DND-41 (cell line): ENCODE data around the gene ATP5MG.

Experiments
- ATAC-seq: fragments of 200-7000 bp; cut with Tn5 transposase; 3 replicates; pipeline ENCODE4 v1.9.1; 2021; ENCODE audit warnings: low read depth; ENCODE audit not compliant: insufficient read depth
- DNase-seq: peaks from one replicate; pipeline ENCODE4 v3.0.0-alpha.2; 2020
- H2AFZ ChIP-seq: 2 replicates; pipeline ENCODE4 v1.6.0; 2012; ENCODE audit warnings: low read depth, low read length
- H3K27ac ChIP-seq: 2 replicates; pipeline ENCODE4 v1.5.1; 2012; ENCODE audit warnings: low read length, inconsistent platforms
- H3K27me3 ChIP-seq: fragments of 200-600 bp; sonication (generic); 2 replicates; pipeline ENCODE4 v1.6.0; 2012; ENCODE audit warnings: low read length, mild to moderate bottlenecking, inconsistent platforms; ENCODE audit not compliant: insufficient read depth, poor library complexity
- H3K36me3 ChIP-seq: 2 replicates; pipeline ENCODE4 v1.5.1; 2012; ENCODE audit warnings: low read length, inconsistent platforms; ENCODE audit not compliant: insufficient read depth
- H3K4me1 ChIP-seq: 2 replicates; pipeline ENCODE4 v1.5.1; 2012; ENCODE audit warnings: mild to moderate bottlenecking, low read length; ENCODE audit not compliant: insufficient read depth
- H3K4me2 ChIP-seq: 2 replicates; pipeline ENCODE4 v1.6.0; 2012; ENCODE audit warnings: mild to moderate bottlenecking, moderate library complexity, low read length, inconsistent platforms; ENCODE audit not compliant: insufficient read depth
- H3K4me3 ChIP-seq, 2 experiments: fragments of 200-600 bp in 1 of 2; shearing (Covaris generic) in 1 of 2; 2 replicates each; pipeline ENCODE4 v1.5.1; 2012 to 2016; ENCODE audit warnings: inconsistent platforms in 2 of 2, low read length in 2 of 2, mild to moderate bottlenecking in 2 of 2, low read depth in 1 of 2, moderate library complexity in 1 of 2
- H3K79me2 ChIP-seq: 2 replicates; pipeline ENCODE4 v1.6.0; 2012; ENCODE audit warnings: low read length, inconsistent platforms; ENCODE audit not compliant: insufficient read depth
- H3K9ac ChIP-seq: 2 replicates; pipeline ENCODE4 v1.6.0; 2012; ENCODE audit warnings: low read depth, mild to moderate bottlenecking, inconsistent platforms, low read length, moderate library complexity
- H3K9me3 ChIP-seq: 2 replicates; pipeline ENCODE4 v1.5.1; 2012; ENCODE audit warnings: low read length, moderate library complexity, mild to moderate bottlenecking, inconsistent platforms; ENCODE audit not compliant: insufficient read depth, severe bottlenecking
- H4K20me1 ChIP-seq: 2 replicates; pipeline ENCODE4 v1.6.0; 2012; ENCODE audit warnings: low read length; ENCODE audit not compliant: insufficient read depth
- CTCF ChIP-seq: IDR thresholded peaks from 2 replicates; pipeline ENCODE4 v1.5.1; 2012; ENCODE audit warnings: borderline replicate concordance, low read length, moderate library complexity, mild to moderate bottlenecking; ENCODE audit not compliant: poor library complexity, severe bottlenecking; ENCODE audit errors: extremely low read depth
- EZH2 ChIP-seq: IDR thresholded peaks from 3 replicates; pipeline ENCODE4 v1.6.1; 2012; ENCODE audit warnings: borderline replicate concordance, low read depth, mild to moderate bottlenecking, moderate library complexity, low read length, inconsistent platforms; ENCODE audit not compliant: severe bottlenecking

Gene ATP5MG

DNA sequence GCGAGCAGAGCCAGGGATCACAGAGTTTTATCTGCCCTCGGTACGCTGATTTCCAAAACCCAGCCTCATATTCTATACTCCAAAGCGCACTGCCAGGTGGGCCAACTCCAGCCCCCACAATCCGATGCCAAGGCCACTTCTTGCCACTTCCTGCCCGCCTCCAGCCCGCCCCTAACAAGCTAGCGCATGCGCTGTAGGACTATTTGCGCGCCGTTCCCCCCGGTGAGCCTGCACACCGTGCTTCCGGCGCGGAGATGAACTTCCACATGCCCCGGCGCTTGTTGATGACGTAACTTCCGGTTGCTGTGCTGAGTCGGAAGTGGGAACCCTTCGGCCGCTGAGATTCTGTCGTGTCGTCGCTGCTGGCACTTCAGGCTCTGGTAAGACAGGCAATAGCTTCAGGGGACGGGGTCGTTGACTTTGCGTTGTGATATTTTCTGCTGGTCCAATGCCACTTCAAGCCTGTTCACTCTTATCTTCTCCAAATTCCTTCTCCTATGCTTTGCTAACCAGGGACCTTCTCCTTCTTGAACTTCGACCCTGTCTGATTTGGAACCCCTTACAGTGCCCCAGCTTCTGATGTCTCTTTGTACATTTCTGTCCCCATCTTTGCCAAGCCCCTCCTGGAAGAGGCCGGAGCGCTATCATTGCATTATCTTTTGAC, 42.0 kb upstream of the ATP5MG start, which contains the start of gene UBE4A:
Gene UBE4A (plus strand): TSS at position 306 of the 664 bp plus-strand sequence. CDS start 5,481 bp downstream, outside the sequence.
- DNase-seq (peak; percentile 98), ATAC-seq (peak; percentile 89)
- no peaks in the 10 kb centered on the region for H3K9me3 ChIP-seq
- H3K36me3 ChIP-seq: peaks cover 19% of the 10 kb centered on the region
- no peaks in the 10 kb centered on the region for H3K27me3 ChIP-seq
- 0 out of 2 replicates have a peak, but pooled peaks cover 2% of the 10 kb centered on the region for H4K20me1 ChIP-seq
- peaks cover 39% of the 10 kb centered on the region for H3K4me1 ChIP-seq
- H2AFZ ChIP-seq: peak within 1 kb of the TSS; percentile 75
- peak within 1 kb of the TSS; percentile 95 for H3K4me2 ChIP-seq
- H3K79me2 ChIP-seq: peaks cover 50% of the 10 kb centered on the region
- TF ChIP-seq EZH2 (no peak), CTCF (no peak)
- H3K27ac ChIP-seq: peak within 1 kb of the TSS; percentile 82
- H3K9ac ChIP-seq: peak within 1 kb of the TSS; percentile 70
- H3K4me3 ChIP-seq: peak within 1 kb of the TSS; percentile 71 to 85

DNA sequence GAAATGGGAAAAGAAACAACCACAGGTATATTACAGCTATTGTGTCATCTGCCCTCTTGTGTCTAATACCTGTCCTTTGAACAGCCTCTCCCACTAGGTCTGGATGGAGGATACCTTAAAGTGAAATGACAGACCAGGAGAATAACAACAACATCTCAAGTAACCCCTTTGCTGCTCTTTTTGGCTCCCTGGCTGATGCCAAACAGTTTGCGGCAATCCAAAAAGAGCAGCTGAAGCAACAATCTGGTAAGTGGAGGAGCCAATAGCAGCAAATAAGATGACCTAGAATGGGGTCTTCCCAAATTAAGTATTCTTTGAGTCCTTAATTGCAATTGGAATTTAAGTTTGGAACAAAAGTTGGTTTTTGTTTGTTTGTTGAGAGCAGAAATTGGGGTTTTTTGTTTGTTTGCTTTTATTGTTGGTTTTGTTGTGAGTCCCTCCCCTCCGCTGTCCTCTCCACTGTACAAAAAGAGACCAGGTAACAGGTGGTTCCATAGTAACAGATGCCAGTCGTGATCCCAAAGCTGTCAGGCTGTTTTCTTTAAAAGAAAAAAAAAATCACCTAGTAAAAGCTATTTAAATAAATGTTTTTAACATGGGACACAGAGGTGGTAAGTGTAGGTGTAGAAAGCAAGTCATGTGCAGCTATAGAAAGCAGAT, 36.3 kb upstream of the ATP5MG start:
- ATAC-seq: no peak
- no peak overlapping the region for H2AFZ ChIP-seq
- peaks cover 53% of the 10 kb centered on the region for H3K79me2 ChIP-seq
- DNase-seq: no peak
- no peak overlapping the region for H3K4me2 ChIP-seq
- H3K4me3 ChIP-seq: no peak overlapping the region
- 0 out of 2 replicates have a peak, but pooled peaks cover 2% of the 10 kb centered on the region for H4K20me1 ChIP-seq
- H3K27me3 ChIP-seq: no peaks in the 10 kb centered on the region
- peaks cover 57% of the 10 kb centered on the region for H3K36me3 ChIP-seq
- H3K4me1 ChIP-seq: peaks cover 30% of the 10 kb centered on the region
- TF ChIP-seq EZH2 (no peak), CTCF (no peak)
- H3K27ac ChIP-seq: no peak overlapping the region
- no peak overlapping the region for H3K9ac ChIP-seq
- H3K9me3 ChIP-seq: no peaks in the 10 kb centered on the region

- ATAC-seq (no peak), DNase-seq (no peak)
- H3K9me3 ChIP-seq: no peaks in the 10 kb centered on the region
- 0 out of 2 replicates have a peak, but pooled peaks cover 2% of the 10 kb centered on the region for H4K20me1 ChIP-seq
- peaks cover 41% of the 10 kb centered on the region for H3K79me2 ChIP-seq
- no peak overlapping the region for H3K4me2 ChIP-seq
- no peak for TF ChIP-seq EZH2
- no peak for TF ChIP-seq CTCF
- H2AFZ ChIP-seq: no peak overlapping the region
- no peaks in the 10 kb centered on the region for H3K27me3 ChIP-seq
- H3K4me1 ChIP-seq: peaks cover 17% of the 10 kb centered on the region
- no peak overlapping the region for H3K27ac ChIP-seq
- H3K4me3 ChIP-seq: no peak overlapping the region
- peaks cover 69% of the 10 kb centered on the region for H3K36me3 ChIP-seq
- H3K9ac ChIP-seq: no peak overlapping the region
Measured at GRCh38 chr11:118366287-118366686, 35.1 kb upstream of the ATP5MG start.
